Fibroblast of villous mesenchyme (primary cell): ENCODE results near the gene CAMKMT. TPM values are rescaled to one million over a fixed set of nuclear protein-coding genes. Genes with fewer than 3 reads are reported as not detected.

Source experiments
- DNase-seq: peaks from one replicate; pipeline ENCODE4 v3.0.0-alpha.2; 2010; ENCODE audit warnings: low read depth
- H3K4me3 ChIP-seq: 2 replicates; pipeline ENCODE4 v1.5.1; 2011; ENCODE audit warnings: low read depth, mild to moderate bottlenecking, low read length
- CTCF ChIP-seq: IDR thresholded peaks from 2 replicates; pipeline ENCODE4 v1.5.1; 2012; ENCODE audit warnings: low read depth, mild to moderate bottlenecking, low read length; ENCODE audit not compliant: insufficient read depth
- total RNA-seq: library from RNA; depleted of rRNA; stranded (reverse); fragments of >200 nt; gene quantifications from 2 replicates; pipeline ENCODE4 v1.2.3, GENCODE V29; 2012

The CAMKMT gene
- total RNA-seq, 1 donor, result 9.9 TPM

DNA sequence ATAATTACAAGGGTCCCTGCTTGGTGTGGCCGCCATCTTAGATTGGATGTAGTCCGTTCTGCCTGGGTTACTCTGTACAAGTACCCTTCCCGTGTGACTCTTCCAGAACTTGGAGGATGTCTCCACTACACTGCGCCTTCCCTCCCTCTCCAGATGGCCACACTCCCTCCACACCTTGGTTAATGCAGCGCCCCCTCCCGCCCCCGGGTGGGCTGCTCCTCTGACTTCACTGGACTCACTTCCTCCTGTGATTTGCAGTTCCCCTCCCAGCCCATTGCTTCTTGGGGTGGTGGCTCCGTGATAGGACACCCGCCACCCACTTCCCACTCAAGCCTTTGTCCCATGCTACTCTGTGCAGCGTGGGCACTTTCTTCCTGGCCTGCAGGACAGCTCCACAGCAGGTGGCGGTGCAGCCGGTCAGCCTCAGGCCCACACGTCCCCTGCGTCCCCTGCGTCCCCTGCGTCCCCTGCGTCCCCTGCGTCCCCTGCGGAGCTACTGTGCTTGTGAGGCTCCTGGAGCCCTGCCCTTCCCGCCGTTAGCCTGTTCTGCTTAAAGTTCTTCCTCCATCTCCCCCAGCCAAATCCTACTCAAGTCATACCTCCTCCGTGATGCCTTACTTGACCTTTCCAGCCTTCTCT, 449.3 kb downstream of the CAMKMT start:
- TF ChIP-seq CTCF, result no peak
- H3K4me3 ChIP-seq, result no peak overlapping the region
- DNase-seq, result no peak

DNA sequence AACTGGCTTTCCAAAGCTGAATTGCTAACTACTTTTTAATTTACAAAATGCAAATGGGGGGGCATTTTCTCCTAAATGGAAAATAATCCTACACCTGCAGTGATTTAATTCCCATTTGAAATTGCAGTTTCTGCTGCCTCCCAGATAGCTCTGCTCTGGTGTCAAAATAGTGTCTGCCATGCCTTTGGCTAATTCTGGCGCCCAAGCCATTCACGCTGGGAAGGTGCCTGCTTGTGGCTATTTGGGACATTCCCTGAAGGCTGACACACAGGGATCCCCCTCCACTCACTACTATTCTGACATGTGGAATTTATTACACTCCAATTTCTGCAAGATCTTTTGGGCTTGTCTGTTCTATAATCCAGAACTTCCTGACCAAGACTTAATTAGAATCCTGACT, 451.4 kb downstream of the CAMKMT start:
- no peak overlapping the region for H3K4me3 ChIP-seq
- no peak for DNase-seq
- TF ChIP-seq CTCF, result no peak

DNA sequence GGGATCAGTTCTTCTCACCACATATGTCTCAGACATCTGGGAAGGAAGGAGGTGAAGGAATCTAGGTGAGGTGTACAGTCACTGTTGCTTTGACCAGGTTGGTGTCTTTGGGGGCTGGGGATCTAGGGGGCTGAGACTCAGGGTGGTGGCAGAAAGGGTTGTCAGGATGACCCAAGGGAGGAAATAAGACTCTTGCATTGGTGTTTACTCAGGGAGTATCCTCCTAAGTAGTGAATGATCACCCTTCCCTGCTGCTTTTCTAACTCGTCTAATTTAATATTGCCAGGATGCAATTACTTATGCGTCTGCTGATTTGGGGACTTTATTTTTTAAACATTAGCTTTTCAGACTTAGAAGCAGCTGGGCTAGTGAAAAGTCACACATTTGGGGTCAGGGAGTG, 451.9 kb downstream of the CAMKMT start:
- no peak for DNase-seq
- H3K4me3 ChIP-seq, result no peak overlapping the region
- no peak for TF ChIP-seq CTCF

GRCh38 chr2:44817256-44817655, 455.5 kb downstream of the CAMKMT start:
- H3K4me3 ChIP-seq, result no peak overlapping the region
- no peak for DNase-seq
- no peak for TF ChIP-seq CTCF

GRCh38 chr2:44817673-44818335, 456.1 kb downstream of the CAMKMT start:
- TF ChIP-seq CTCF, result no peak
- H3K4me3 ChIP-seq, result no peak overlapping the region
- no peak for DNase-seq

- no peak for TF ChIP-seq CTCF
- H3K4me3 ChIP-seq, result no peak overlapping the region
- DNase-seq, result no peak
These were observed 457.3 kb downstream of the CAMKMT start for GRCh38 chr2:44819061-44819460.
